GM12873 (cell line): ENCODE results near the gene NCKIPSD.

ENCODE experiments used
- TF ChIP-seq, protein P1 (sequence below): IDR thresholded peaks from 2 replicates; pipeline ENCODE4 v1.5.1; 2012; ENCODE audit warnings: low read depth, mild to moderate bottlenecking, moderate library complexity, low read length, control low read depth; ENCODE audit not compliant: insufficient read depth; ENCODE audit errors: missing control alignments

The NCKIPSD gene

GRCh38 chr3:48697952-48698351 is 12.2 kb upstream of the NCKIPSD start:
- TF ChIP-seq, protein P1, sequence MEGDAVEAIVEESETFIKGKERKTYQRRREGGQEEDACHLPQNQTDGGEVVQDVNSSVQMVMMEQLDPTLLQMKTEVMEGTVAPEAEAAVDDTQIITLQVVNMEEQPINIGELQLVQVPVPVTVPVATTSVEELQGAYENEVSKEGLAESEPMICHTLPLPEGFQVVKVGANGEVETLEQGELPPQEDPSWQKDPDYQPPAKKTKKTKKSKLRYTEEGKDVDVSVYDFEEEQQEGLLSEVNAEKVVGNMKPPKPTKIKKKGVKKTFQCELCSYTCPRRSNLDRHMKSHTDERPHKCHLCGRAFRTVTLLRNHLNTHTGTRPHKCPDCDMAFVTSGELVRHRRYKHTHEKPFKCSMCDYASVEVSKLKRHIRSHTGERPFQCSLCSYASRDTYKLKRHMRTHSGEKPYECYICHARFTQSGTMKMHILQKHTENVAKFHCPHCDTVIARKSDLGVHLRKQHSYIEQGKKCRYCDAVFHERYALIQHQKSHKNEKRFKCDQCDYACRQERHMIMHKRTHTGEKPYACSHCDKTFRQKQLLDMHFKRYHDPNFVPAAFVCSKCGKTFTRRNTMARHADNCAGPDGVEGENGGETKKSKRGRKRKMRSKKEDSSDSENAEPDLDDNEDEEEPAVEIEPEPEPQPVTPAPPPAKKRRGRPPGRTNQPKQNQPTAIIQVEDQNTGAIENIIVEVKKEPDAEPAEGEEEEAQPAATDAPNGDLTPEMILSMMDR: no peak

- TF ChIP-seq, protein P1: no peak
Measured at GRCh38 chr3:48696601-48697000, 10.9 kb upstream of the NCKIPSD start.

DNA sequence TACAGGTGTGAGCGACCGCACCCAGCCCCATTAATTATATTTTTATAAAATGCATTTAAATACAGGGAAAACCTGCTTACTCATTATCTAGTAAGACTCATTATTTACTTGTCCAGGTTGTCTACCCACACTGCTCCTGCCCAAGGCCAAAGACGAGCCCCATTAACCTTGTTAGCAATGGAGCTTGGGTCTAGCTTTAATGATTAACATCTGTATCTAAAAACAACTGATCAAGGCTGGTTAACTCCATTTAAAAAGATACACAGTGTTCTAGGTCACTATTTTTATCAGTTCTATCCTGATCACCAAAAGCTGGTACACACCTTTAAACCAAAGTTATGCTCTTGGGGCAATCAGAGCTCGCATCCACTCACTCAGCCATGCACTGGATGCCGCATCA is 10.4 kb upstream of the NCKIPSD start:
- TF ChIP-seq, protein P1: no peak

- TF ChIP-seq, protein P1: no peak
Measured at GRCh38 chr3:48695393-48695753, 9.7 kb upstream of the NCKIPSD start.

DNA sequence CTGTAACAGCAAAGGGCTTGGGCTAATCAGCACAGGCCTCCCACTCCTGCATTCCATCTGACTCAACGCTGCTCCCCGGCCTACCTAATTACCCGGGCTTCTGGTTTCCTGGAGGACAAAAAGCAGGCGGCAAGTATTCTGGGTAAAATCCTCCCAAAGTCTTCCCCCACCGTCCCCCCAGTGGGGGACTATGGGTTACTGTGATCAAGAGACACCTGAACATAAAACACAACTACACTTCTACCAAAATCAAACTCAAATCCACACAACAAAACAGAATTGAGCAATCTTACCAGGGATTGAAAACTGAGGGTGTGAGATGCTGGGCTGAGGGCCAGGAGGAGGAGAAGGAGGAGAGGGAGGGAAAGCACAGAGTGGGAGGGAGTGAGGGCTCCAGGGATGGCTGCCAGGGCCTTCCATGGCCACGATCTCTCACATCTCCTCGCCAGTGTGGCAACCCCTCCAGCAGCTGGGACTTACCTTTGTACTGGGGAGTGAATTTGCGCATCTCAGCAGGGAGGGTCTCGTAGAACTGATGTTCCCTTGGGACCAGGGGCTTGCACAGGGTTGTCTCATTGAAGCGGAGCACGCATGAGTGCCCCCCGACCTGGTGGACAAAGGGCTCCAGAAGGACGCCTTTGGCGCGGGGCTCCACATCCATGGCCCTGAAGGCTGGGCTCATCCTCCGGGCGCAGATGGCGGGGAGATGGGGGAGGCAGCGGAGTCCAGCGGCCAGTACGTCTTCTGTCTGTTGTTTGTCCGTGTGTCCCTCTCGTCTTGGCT is 9.1 kb upstream of the NCKIPSD start:
- TF ChIP-seq, protein P1: no peak

DNA sequence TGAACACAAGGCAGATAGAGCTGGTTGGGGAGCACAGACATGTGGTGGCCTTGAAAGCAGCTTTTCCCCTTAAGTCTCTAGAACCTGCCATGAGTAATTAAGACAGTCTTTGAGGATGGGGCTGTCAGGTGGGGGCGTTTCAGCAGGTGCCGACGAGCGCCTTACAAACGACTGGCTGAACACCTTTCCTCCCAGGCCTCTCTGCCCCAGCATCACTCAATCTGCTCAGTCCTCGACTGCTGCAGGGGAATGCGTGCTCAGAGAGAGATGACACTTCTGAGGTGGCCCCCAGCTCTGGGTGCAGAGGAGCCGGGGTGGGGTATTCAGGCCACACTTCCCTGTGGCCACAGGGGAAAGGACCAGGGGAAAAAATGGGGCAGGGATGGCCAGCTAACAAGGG is 8.1 kb upstream of the NCKIPSD start:
- TF ChIP-seq, protein P1: no peak

DNA sequence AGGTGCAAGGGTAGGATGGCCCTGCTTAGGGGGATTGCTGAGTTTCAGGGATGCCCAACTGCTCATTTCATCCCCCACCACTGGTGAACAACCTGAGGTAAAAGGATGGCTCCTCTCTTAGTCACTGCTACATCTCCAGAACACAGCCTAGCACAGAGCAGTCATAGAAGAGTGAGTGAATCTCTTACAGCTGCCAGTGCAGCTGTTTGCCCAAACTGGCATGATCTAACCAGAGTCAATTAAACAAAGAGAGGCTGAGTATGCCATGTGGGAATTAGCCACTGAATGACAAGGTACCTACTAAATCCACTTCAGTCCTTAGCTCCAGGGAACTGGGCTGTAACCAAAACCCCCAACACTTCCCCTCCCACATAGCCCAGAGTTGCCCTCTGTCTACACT is 6.8 kb upstream of the NCKIPSD start:
- TF ChIP-seq, protein P1: no peak
